ENCODE results near the gene SEC16A.

The SEC16A gene

DNA sequence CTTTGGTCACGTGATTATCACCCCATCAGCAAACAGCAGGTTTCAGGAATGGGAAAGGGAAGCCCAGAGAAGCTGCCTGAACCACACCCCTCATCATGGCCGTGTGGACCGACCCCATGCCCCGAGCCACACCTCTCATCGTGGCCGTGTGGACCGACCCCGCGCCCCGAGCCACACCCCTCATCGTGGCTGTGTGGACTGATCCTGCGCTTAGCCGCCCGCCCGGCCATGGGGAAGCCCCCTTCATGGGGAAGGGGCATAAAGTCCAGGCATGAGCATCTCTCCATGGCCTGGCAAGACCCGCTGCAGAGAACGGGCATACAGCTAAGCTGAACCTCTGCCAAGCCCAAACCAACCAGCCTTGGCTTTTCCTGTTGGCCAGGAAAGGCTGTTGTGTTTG lies 89.3 kb downstream of the SEC16A start:
- Histone ChIP-seq H3K27me3 (replicated peaks; ENCODE audit: control insufficient read depth, insufficient read depth, low read length, poor library complexity, severe bottlenecking) (no peaks in the 10 kb centered on the region), H3K4me1 (ENCODE audit: control insufficient read depth, insufficient read depth, low read length, poor library complexity, severe bottlenecking) (peaks cover 2% of the 10 kb centered on the region), H3K9me3 (ENCODE audit: control insufficient read depth, low read length) (no peaks in the 10 kb centered on the region), H3K27ac (ENCODE audit: insufficient read depth, low read length, poor library complexity, severe bottlenecking) (no peak overlapping the region), H3K4me3 (ENCODE audit: insufficient read depth, low read depth, low read length, poor library complexity, severe bottlenecking) (no peak overlapping the region), H3K36me3 (ENCODE audit: control insufficient read depth, insufficient read depth, low read length) (peaks cover 66% of the 10 kb centered on the region)
- DNase-seq = no peak

- no peaks in the 10 kb centered on the region for H3K4me1 ChIP-seq (ENCODE audit: control insufficient read depth, insufficient read depth, low read length, poor library complexity, severe bottlenecking)
- H3K27ac ChIP-seq (ENCODE audit: insufficient read depth, low read length, poor library complexity, severe bottlenecking) = no peak overlapping the region
- no peaks in the 10 kb centered on the region for H3K27me3 ChIP-seq (replicated peaks; ENCODE audit: control insufficient read depth, insufficient read depth, low read length, poor library complexity, severe bottlenecking)
- no peak overlapping the region for H3K4me3 ChIP-seq (ENCODE audit: insufficient read depth, low read depth, low read length, poor library complexity, severe bottlenecking)
- no peak for DNase-seq
- peaks cover 71% of the 10 kb centered on the region for H3K36me3 ChIP-seq (ENCODE audit: control insufficient read depth, insufficient read depth, low read length)
- H3K9me3 ChIP-seq (ENCODE audit: control insufficient read depth, low read length) = no peaks in the 10 kb centered on the region
Measured at GRCh38 chr9:136392538-136393449, 90.0 kb downstream of the SEC16A start.

GRCh38 chr9:136391737-136392537 lies 90.9 kb downstream of the SEC16A start:
- Histone ChIP-seq H3K36me3 (ENCODE audit: control insufficient read depth, insufficient read depth, low read length) (peaks cover 76% of the 10 kb centered on the region), H3K27me3 (replicated peaks; ENCODE audit: control insufficient read depth, insufficient read depth, low read length, poor library complexity, severe bottlenecking) (no peaks in the 10 kb centered on the region), H3K4me3 (ENCODE audit: insufficient read depth, low read depth, low read length, poor library complexity, severe bottlenecking) (no peak overlapping the region), H3K9me3 (ENCODE audit: control insufficient read depth, low read length) (no peaks in the 10 kb centered on the region), H3K27ac (ENCODE audit: insufficient read depth, low read length, poor library complexity, severe bottlenecking) (no peak overlapping the region), H3K4me1 (ENCODE audit: control insufficient read depth, insufficient read depth, low read length, poor library complexity, severe bottlenecking) (no peaks in the 10 kb centered on the region)
- DNase-seq = no peak

Measured in effector memory CD4-positive, alpha-beta T cell (primary cell).